Fibroblast of skin of right quadriceps (primary cell): Measurements from ENCODE around the gene DSG3.

Source experiments
- DNase-seq: peaks from one replicate; pipeline ENCODE4 v3.0.0-alpha.2; 2013

Gene DSG3

GRCh38 chr18:31447530-31448191 lies at the start of gene DSG3:
Gene DSG3 (plus strand): TSS chr18:31447741. CDS start chr18:31447878, 137 bp downstream.
- DNase-seq = no peak

GRCh38 chr18:31398191-31398590 lies 49.4 kb upstream of the DSG3 start:
- DNase-seq = no peak

- DNase-seq = no peak
Observed at GRCh38 chr18:31399306-31400032, 48.1 kb upstream of the DSG3 start.

GRCh38 chr18:31401156-31402025 lies 46.1 kb upstream of the DSG3 start:
- no peak for DNase-seq

- no peak for DNase-seq
Observed at GRCh38 chr18:31402026-31402373, 45.5 kb upstream of the DSG3 start.

GRCh38 chr18:31403409-31403808 lies 44.1 kb upstream of the DSG3 start:
- DNase-seq = no peak

- no peak for DNase-seq
Observed at GRCh38 chr18:31407649-31408048, 39.9 kb upstream of the DSG3 start.

- no peak for DNase-seq
Observed at GRCh38 chr18:31409276-31409675, 38.3 kb upstream of the DSG3 start.

- no peak for DNase-seq
Observed at GRCh38 chr18:31410716-31411483, 36.6 kb upstream of the DSG3 start.

GRCh38 chr18:31413137-31413536 lies 34.4 kb upstream of the DSG3 start:
- no peak for DNase-seq

- DNase-seq = no peak
Observed at GRCh38 chr18:31417850-31418249, 29.7 kb upstream of the DSG3 start.

GRCh38 chr18:31419457-31419932 lies 28.0 kb upstream of the DSG3 start:
- no peak for DNase-seq

GRCh38 chr18:31420032-31420431 lies 27.5 kb upstream of the DSG3 start:
- DNase-seq = no peak

- no peak for DNase-seq
Observed at GRCh38 chr18:31420524-31420923, 27.0 kb upstream of the DSG3 start.

- peak; percentile 20 for DNase-seq
Observed at GRCh38 chr18:31424383-31424988, 23.1 kb upstream of the DSG3 start.

- DNase-seq = no peak
Observed at GRCh38 chr18:31426021-31426420, 21.5 kb upstream of the DSG3 start.

- no peak for DNase-seq
Observed at GRCh38 chr18:31426871-31427406, 20.6 kb upstream of the DSG3 start.

- no peak for DNase-seq
Observed at GRCh38 chr18:31428211-31428610, 19.3 kb upstream of the DSG3 start.

- no peak for DNase-seq
Observed at GRCh38 chr18:31429623-31430022, 17.9 kb upstream of the DSG3 start.

GRCh38 chr18:31430072-31430471 lies 17.5 kb upstream of the DSG3 start:
- DNase-seq = no peak

- no peak for DNase-seq
Observed at GRCh38 chr18:31430554-31430953, 17.0 kb upstream of the DSG3 start.

- DNase-seq = no peak
Observed at GRCh38 chr18:31432316-31432715, 15.2 kb upstream of the DSG3 start.
